GM12892 (cell line): ENCODE measurements around the gene EDN1.

ENCODE experiments used
- DNase-seq: peaks from one replicate; pipeline ENCODE4 v3.0.0; 2011; ENCODE audit not compliant: insufficient read length
- FAIRE-seq: peaks from 2 replicates; lab custom pipeline; 2011; peaks lifted over from hg19 to GRCh38; lab: Jason Lieb, UNC
- POLR2A ChIP-seq: IDR thresholded peaks from 2 replicates; pipeline ENCODE4 v1.6.1; 2011; ENCODE audit warnings: low read depth, low read length, control low read depth
- POLR2AphosphoS5 ChIP-seq: IDR thresholded peaks from 2 replicates; pipeline ENCODE4 v1.6.1; 2011; ENCODE audit warnings: low read depth, low read length, control low read depth
- TAF1 ChIP-seq: IDR thresholded peaks from 2 replicates; pipeline ENCODE4 v1.6.1; 2011; ENCODE audit warnings: low read depth, mild to moderate bottlenecking, control low read depth, low read length, borderline replicate concordance

EDN1 gene

DNA sequence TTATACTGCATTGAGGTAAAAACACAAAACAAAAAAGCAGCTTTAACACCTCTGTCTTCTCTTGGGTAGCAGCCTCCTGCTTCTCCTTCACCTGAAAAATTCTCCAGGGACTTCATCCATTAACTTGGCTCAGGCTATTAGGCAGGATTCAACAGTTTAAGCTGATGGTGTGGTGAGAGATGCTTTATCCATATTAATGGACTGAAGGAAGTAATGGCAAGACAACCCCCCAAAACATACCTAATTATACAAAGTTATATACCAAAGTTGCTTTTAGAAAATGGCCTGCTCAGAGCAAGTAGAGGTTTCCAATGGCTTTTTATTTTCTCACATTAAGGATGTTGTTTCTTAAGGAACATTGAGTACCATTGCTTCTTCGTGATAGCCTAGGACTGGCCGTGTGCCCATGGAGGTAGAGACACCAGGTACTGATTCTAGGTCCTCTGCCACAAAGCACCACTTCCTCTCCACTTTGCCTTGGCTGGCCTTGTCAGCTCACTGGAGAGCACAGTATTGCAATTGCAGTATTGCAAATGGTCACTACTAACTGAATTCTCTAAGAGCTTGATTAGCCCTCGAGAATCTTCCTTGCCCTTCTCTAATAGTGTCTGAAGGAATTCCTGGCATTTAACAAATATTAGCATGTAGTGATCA, 7.3 kb downstream of the EDN1 start:
- FAIRE-seq: no peak
- DNase-seq: no peak
- TF ChIP-seq TAF1 (no peak), POLR2A (no peak), POLR2AphosphoS5 (no peak)

GRCh38 chr6:12298017-12298978, 8.1 kb downstream of the EDN1 start:
- FAIRE-seq: no peak
- no peak for DNase-seq
- no peak for TF ChIP-seq POLR2AphosphoS5
- no peak for TF ChIP-seq POLR2A
- no peak for TF ChIP-seq TAF1

GRCh38 chr6:12298995-12299394, 8.8 kb downstream of the EDN1 start:
- no peak for DNase-seq
- FAIRE-seq: no peak
- TF ChIP-seq POLR2AphosphoS5 (no peak), POLR2A (no peak), TAF1 (no peak)

GRCh38 chr6:12301018-12301417, 10.9 kb downstream of the EDN1 start:
- FAIRE-seq: no peak
- no peak for DNase-seq
- no peak for TF ChIP-seq POLR2AphosphoS5
- no peak for TF ChIP-seq POLR2A
- TF ChIP-seq TAF1: no peak

DNA sequence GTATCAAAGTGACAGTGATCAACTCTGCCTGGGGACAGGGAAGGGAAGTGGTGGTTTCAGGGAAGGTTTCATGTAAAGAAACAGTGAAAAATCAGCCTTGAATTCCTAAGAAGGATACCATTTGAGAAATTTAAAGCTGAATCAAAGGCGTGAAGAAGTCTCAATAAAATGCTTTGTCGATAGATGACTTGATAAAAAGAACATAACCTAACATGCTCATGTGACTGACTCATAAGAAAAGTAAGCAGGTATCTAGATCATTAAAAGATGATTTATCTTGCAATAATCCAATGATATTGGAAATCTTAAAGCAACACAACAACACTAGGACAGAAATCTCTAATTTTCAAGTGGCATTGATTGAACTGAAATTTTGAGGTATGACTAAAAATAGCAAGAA, 14.3 kb downstream of the EDN1 start:
- DNase-seq (no peak), FAIRE-seq (no peak)
- TF ChIP-seq POLR2A (no peak), POLR2AphosphoS5 (no peak), TAF1 (no peak)

GRCh38 chr6:12309070-12309469, 18.9 kb downstream of the EDN1 start:
- no peak for FAIRE-seq
- TF ChIP-seq POLR2A: no peak
- no peak for TF ChIP-seq TAF1
- no peak for TF ChIP-seq POLR2AphosphoS5
- no peak for DNase-seq

DNA sequence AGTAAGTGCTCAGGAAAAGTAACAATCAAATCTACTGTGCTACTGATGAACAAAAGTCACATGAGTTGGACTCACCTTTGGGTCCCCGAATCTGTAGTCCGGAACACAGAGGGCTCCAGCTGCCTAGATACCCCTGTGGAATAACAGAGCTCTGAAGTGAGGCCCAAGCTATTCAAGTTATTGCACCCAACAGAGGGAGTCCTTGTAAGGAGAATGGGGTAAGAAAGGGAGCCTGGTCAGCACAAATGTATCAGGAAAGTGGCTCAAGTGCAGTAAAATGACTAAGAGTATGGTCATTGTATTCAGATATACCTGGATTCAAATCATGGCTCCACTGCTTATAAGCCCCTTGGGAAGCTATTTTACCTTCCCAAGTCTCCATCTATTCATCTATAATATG, 20.9 kb downstream of the EDN1 start:
- DNase-seq (no peak), FAIRE-seq (no peak)
- TF ChIP-seq TAF1 (no peak), POLR2A (no peak), POLR2AphosphoS5 (no peak)

- no peak for FAIRE-seq
- DNase-seq: no peak
- TF ChIP-seq TAF1: no peak
- no peak for TF ChIP-seq POLR2AphosphoS5
- TF ChIP-seq POLR2A: no peak
Measured at GRCh38 chr6:12312736-12313135, 22.6 kb downstream of the EDN1 start.

- no peak for DNase-seq
- TF ChIP-seq POLR2A (no peak), TAF1 (no peak), POLR2AphosphoS5 (no peak)
- no peak for FAIRE-seq
Measured at GRCh38 chr6:12313306-12313991, 23.3 kb downstream of the EDN1 start.

GRCh38 chr6:12313992-12314589, 23.9 kb downstream of the EDN1 start:
- TF ChIP-seq POLR2AphosphoS5 (no peak), TAF1 (no peak), POLR2A (no peak)
- DNase-seq (no peak), FAIRE-seq (no peak)

- DNase-seq (no peak), FAIRE-seq (no peak)
- TF ChIP-seq POLR2AphosphoS5: no peak
- TF ChIP-seq TAF1: no peak
- no peak for TF ChIP-seq POLR2A
Measured at GRCh38 chr6:12314751-12315150, 24.6 kb downstream of the EDN1 start.
